ENCODE results near the gene PHF2.

Gene PHF2

GRCh38 chr9:93613791-93614190 lies 37.4 kb downstream of the PHF2 start:
- H3K36me3 Mint-ChIP-seq (ENCODE audit: low read depth): peaks cover 13% of the 10 kb centered on the region
- DNase-seq (no peak), ATAC-seq (no peak)
- H3K27ac Mint-ChIP-seq: no peak overlapping the region
- no peak overlapping the region for H3K4me3 Mint-ChIP-seq
- no peaks in the 10 kb centered on the region for H3K27me3 Mint-ChIP-seq
- H3K4me1 Mint-ChIP-seq: peaks cover 24% of the 10 kb centered on the region
- peaks cover 14% of the 10 kb centered on the region for H3K9me3 Mint-ChIP-seq

- Mint-ChIP-seq H3K9me3 (peaks cover 5% of the 10 kb centered on the region), H3K27me3 (no peaks in the 10 kb centered on the region), H3K4me1 (peaks cover 24% of the 10 kb centered on the region), H3K4me3 (no peak overlapping the region), H3K36me3 (ENCODE audit: low read depth) (peaks cover 4% of the 10 kb centered on the region), H3K27ac (no peak overlapping the region)
- DNase-seq: no peak
- ATAC-seq: no peak
Measured at GRCh38 chr9:93614830-93615468, 38.6 kb downstream of the PHF2 start.

GRCh38 chr9:93616044-93616443 lies 39.7 kb downstream of the PHF2 start:
- Mint-ChIP-seq H3K27ac (no peak overlapping the region), H3K9me3 (no peaks in the 10 kb centered on the region), H3K4me3 (no peak overlapping the region), H3K36me3 (ENCODE audit: low read depth) (no peaks in the 10 kb centered on the region), H3K4me1 (peaks cover 24% of the 10 kb centered on the region), H3K27me3 (no peaks in the 10 kb centered on the region)
- ATAC-seq (no peak), DNase-seq (no peak)

- DNase-seq: no peak
- Mint-ChIP-seq H3K36me3 (ENCODE audit: low read depth) (no peaks in the 10 kb centered on the region), H3K4me1 (peaks cover 20% of the 10 kb centered on the region), H3K4me3 (no peak overlapping the region), H3K9me3 (no peaks in the 10 kb centered on the region), H3K27ac (no peak overlapping the region), H3K27me3 (no peaks in the 10 kb centered on the region)
- no peak for ATAC-seq
Measured at GRCh38 chr9:93617273-93617672, 40.9 kb downstream of the PHF2 start.

- Mint-ChIP-seq H3K27me3 (no peaks in the 10 kb centered on the region), H3K9me3 (no peaks in the 10 kb centered on the region), H3K36me3 (ENCODE audit: low read depth) (no peaks in the 10 kb centered on the region), H3K27ac (no peak overlapping the region), H3K4me3 (no peak overlapping the region), H3K4me1 (peaks cover 11% of the 10 kb centered on the region)
- ATAC-seq: no peak
- DNase-seq: no peak
Measured at GRCh38 chr9:93619272-93619775, 42.9 kb downstream of the PHF2 start.

GRCh38 chr9:93620041-93620506 lies 43.7 kb downstream of the PHF2 start:
- H3K9me3 Mint-ChIP-seq: no peaks in the 10 kb centered on the region
- DNase-seq (no peak), ATAC-seq (no peak)
- no peaks in the 10 kb centered on the region for H3K27me3 Mint-ChIP-seq
- H3K4me1 Mint-ChIP-seq: peaks cover 11% of the 10 kb centered on the region
- no peaks in the 10 kb centered on the region for H3K36me3 Mint-ChIP-seq (ENCODE audit: low read depth)
- H3K4me3 Mint-ChIP-seq: no peak overlapping the region
- no peak overlapping the region for H3K27ac Mint-ChIP-seq

- Mint-ChIP-seq H3K4me3 (no peak overlapping the region), H3K9me3 (peaks cover 2% of the 10 kb centered on the region), H3K27ac (no peak overlapping the region), H3K27me3 (no peaks in the 10 kb centered on the region), H3K4me1 (peaks cover 11% of the 10 kb centered on the region), H3K36me3 (ENCODE audit: low read depth) (peaks cover 5% of the 10 kb centered on the region)
- DNase-seq (no peak), ATAC-seq (no peak)
Measured at GRCh38 chr9:93620881-93621820, 44.8 kb downstream of the PHF2 start.

- H3K27me3 Mint-ChIP-seq: no peaks in the 10 kb centered on the region
- ATAC-seq: peak; percentile 20
Measured at GRCh38 chr9:93621922-93622321, 45.5 kb downstream of the PHF2 start.

GRCh38 chr9:93622691-93623090 lies 46.3 kb downstream of the PHF2 start:
- no peak for ATAC-seq
- DNase-seq: no peak
- Mint-ChIP-seq H3K36me3 (ENCODE audit: low read depth) (peaks cover 12% of the 10 kb centered on the region), H3K4me1 (peaks cover 11% of the 10 kb centered on the region), H3K4me3 (no peak overlapping the region), H3K9me3 (peaks cover 12% of the 10 kb centered on the region), H3K27ac (no peak overlapping the region), H3K27me3 (no peaks in the 10 kb centered on the region)

More at GRCh38 chr9:93621922-93622321, 45.5 kb downstream of the PHF2 start:
- Mint-ChIP-seq H3K27ac (no peak overlapping the region), H3K9me3 (peaks cover 6% of the 10 kb centered on the region), H3K4me3 (no peak overlapping the region), H3K4me1 (peaks cover 11% of the 10 kb centered on the region), H3K36me3 (ENCODE audit: low read depth) (peaks cover 8% of the 10 kb centered on the region)
- DNase-seq: no peak

- Mint-ChIP-seq H3K4me3 (no peak overlapping the region), H3K36me3 (ENCODE audit: low read depth) (peaks cover 19% of the 10 kb centered on the region), H3K27ac (no peak overlapping the region), H3K9me3 (peaks cover 21% of the 10 kb centered on the region), H3K27me3 (no peaks in the 10 kb centered on the region), H3K4me1 (peaks cover 6% of the 10 kb centered on the region)
- no peak for ATAC-seq
- DNase-seq: no peak
Measured at GRCh38 chr9:93623753-93624152, 47.4 kb downstream of the PHF2 start.

- H3K36me3 Mint-ChIP-seq (ENCODE audit: low read depth): peaks cover 19% of the 10 kb centered on the region
- no peak overlapping the region for H3K27ac Mint-ChIP-seq
- ATAC-seq (no peak), DNase-seq (no peak)
- peaks cover 21% of the 10 kb centered on the region for H3K9me3 Mint-ChIP-seq
- H3K4me3 Mint-ChIP-seq: no peak overlapping the region
- peaks cover 6% of the 10 kb centered on the region for H3K4me1 Mint-ChIP-seq
- H3K27me3 Mint-ChIP-seq: no peaks in the 10 kb centered on the region
Measured at GRCh38 chr9:93624431-93624834, 48.0 kb downstream of the PHF2 start.

- peaks cover 19% of the 10 kb centered on the region for H3K36me3 Mint-ChIP-seq (ENCODE audit: low read depth)
- H3K4me1 Mint-ChIP-seq: peaks cover 6% of the 10 kb centered on the region
- DNase-seq (no peak), ATAC-seq (no peak)
- H3K27ac Mint-ChIP-seq: no peak overlapping the region
- H3K27me3 Mint-ChIP-seq: no peaks in the 10 kb centered on the region
- H3K4me3 Mint-ChIP-seq: no peak overlapping the region
- peaks cover 21% of the 10 kb centered on the region for H3K9me3 Mint-ChIP-seq
Measured at GRCh38 chr9:93624977-93625376, 48.6 kb downstream of the PHF2 start.

GRCh38 chr9:93629920-93630319 lies 53.5 kb downstream of the PHF2 start:
- no peak overlapping the region for H3K4me3 Mint-ChIP-seq
- DNase-seq (no peak), ATAC-seq (no peak)
- H3K4me1 Mint-ChIP-seq: no peaks in the 10 kb centered on the region
- H3K36me3 Mint-ChIP-seq (ENCODE audit: low read depth): peaks cover 22% of the 10 kb centered on the region
- no peak overlapping the region for H3K27ac Mint-ChIP-seq
- H3K9me3 Mint-ChIP-seq: peaks cover 21% of the 10 kb centered on the region
- no peaks in the 10 kb centered on the region for H3K27me3 Mint-ChIP-seq

- Mint-ChIP-seq H3K4me3 (no peak overlapping the region), H3K9me3 (peaks cover 25% of the 10 kb centered on the region), H3K4me1 (no peaks in the 10 kb centered on the region), H3K27ac (no peak overlapping the region), H3K36me3 (ENCODE audit: low read depth) (peaks cover 23% of the 10 kb centered on the region), H3K27me3 (no peaks in the 10 kb centered on the region)
- ATAC-seq: no peak
- no peak for DNase-seq
Measured at GRCh38 chr9:93630806-93631411, 54.5 kb downstream of the PHF2 start.
